Hepatocyte (in vitro differentiated cells): ENCODE measurements around the gene TSKS.

Source experiments
- CTCF ChIP-seq: fragments of 200-600 bp; sonication (generic); IDR thresholded peaks from 2 replicates; pipeline ENCODE4 v1.5.1; 2016; ENCODE audit warnings: antibody characterized with exemption, mild to moderate bottlenecking; ENCODE audit not compliant: poor library complexity
- EZH2 ChIP-seq: fragments of 200-600 bp; sonication (generic); IDR thresholded peaks from 2 replicates; pipeline ENCODE4 v1.6.1; 2016; ENCODE audit warnings: antibody characterized with exemption, mild to moderate bottlenecking, borderline replicate concordance
- EZH2phosphoT487 ChIP-seq: fragments of 200-600 bp; sonication (generic); IDR thresholded peaks from one replicate; pipeline ENCODE4 v1.6.1; 2018; ENCODE audit warnings: antibody characterized with exemption, mild to moderate bottlenecking, low read depth, moderate library complexity; ENCODE audit not compliant: unreplicated experiment, severe bottlenecking

- no peak for TF ChIP-seq CTCF
- no peak for TF ChIP-seq EZH2phosphoT487
- no peak for TF ChIP-seq EZH2
Observed at GRCh38 chr19:49713236-49713845, 49.8 kb downstream of the TSKS start.
